Measurements from ENCODE around the gene MTMR10. TPM values are rescaled to one million over a fixed set of nuclear protein-coding genes. Genes with fewer than 3 reads are reported as not detected.

The MTMR10 gene
- total and polyA plus RNA-seq, 2 donors (not counting 1 experiment from before 2014, with no cell fraction given), result 17.3 to 44.6 TPM

DNA sequence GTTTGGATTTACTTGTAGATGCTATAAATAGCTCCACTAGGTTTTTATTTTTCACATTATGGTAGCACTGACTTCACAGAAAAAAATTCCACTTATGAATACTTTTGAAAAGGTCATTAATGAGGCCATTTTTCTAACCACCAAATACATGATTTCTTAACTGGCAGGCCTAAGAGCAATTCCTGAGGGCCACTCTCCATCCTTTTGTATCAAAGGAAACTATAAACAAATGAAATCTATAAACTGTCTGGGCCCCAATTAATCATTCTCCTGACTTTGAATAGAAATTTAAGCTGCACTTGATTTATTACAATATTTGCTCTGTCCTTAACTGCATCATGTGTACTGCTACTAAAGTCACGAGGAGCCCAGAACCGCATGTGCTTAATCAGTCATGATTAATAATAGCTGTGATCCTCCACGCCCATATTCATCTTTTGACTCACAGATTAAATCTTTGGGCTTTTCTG lies 25.1 kb upstream of the MTMR10 start:
- H3K4me2 ChIP-seq (ENCODE audit: extremely low read depth, insufficient read depth, low read length), result no peak overlapping the region
- H4K20me1 ChIP-seq (ENCODE audit: control insufficient read depth, extremely low read depth, insufficient read depth, low read length), result no peaks in the 10 kb centered on the region
- no peak overlapping the region for H3K27ac ChIP-seq (ENCODE audit: insufficient read depth, low read length)
- H3K27me3 ChIP-seq (ENCODE audit: control insufficient read depth, insufficient read depth, low read length), result no peaks in the 10 kb centered on the region
- no peak for TF ChIP-seq EZH2 (IDR thresholded peaks at IDR 0.05; ENCODE audit: low read length, missing control alignments)
- TF ChIP-seq, protein P1, sequence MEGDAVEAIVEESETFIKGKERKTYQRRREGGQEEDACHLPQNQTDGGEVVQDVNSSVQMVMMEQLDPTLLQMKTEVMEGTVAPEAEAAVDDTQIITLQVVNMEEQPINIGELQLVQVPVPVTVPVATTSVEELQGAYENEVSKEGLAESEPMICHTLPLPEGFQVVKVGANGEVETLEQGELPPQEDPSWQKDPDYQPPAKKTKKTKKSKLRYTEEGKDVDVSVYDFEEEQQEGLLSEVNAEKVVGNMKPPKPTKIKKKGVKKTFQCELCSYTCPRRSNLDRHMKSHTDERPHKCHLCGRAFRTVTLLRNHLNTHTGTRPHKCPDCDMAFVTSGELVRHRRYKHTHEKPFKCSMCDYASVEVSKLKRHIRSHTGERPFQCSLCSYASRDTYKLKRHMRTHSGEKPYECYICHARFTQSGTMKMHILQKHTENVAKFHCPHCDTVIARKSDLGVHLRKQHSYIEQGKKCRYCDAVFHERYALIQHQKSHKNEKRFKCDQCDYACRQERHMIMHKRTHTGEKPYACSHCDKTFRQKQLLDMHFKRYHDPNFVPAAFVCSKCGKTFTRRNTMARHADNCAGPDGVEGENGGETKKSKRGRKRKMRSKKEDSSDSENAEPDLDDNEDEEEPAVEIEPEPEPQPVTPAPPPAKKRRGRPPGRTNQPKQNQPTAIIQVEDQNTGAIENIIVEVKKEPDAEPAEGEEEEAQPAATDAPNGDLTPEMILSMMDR (conservative IDR thresholded peaks at IDR 0.05 in 1 of 2, IDR thresholded peaks at IDR 0.05 in 1 of 2; ENCODE audit: low read depth in 1 of 2, low read length in 2 of 2), result no peak
- H2AFZ ChIP-seq (ENCODE audit: low read length), result no peak overlapping the region
- H3K36me3 ChIP-seq (ENCODE audit: control insufficient read depth, insufficient read depth, low read length), result no peaks in the 10 kb centered on the region
- H3K9me3 ChIP-seq (ENCODE audit: control insufficient read depth, insufficient read depth, low read depth, low read length), result no peaks in the 10 kb centered on the region
- H3K9ac ChIP-seq (ENCODE audit: insufficient read depth, low read length), result no peak overlapping the region
- H3K4me3 ChIP-seq (replicated peaks in 1 of 4; ENCODE audit: control extremely low read depth in 1 of 4, insufficient read depth in 1 of 4, low read depth in 3 of 4, low read length in 4 of 4), result no peak overlapping the region
- no peaks in the 10 kb centered on the region for H3K79me2 ChIP-seq (ENCODE audit: control insufficient read depth, insufficient read depth, low read length)
- H3K4me1 ChIP-seq (ENCODE audit: control insufficient read depth, extremely low read depth, insufficient read depth, low read length), result peaks cover 2% of the 10 kb centered on the region
- peak; percentile 64 to 89 for DNase-seq (ENCODE audit: low read depth in 2 of 2)

GRCh38 chr15:31014608-31014925 lies 23.1 kb upstream of the MTMR10 start:
- H3K4me1 ChIP-seq (ENCODE audit: control insufficient read depth, extremely low read depth, insufficient read depth, low read length), result peaks cover 2% of the 10 kb centered on the region
- H4K20me1 ChIP-seq (ENCODE audit: control insufficient read depth, extremely low read depth, insufficient read depth, low read length), result no peaks in the 10 kb centered on the region
- TF ChIP-seq, protein P1 (conservative IDR thresholded peaks at IDR 0.05 in 1 of 2, IDR thresholded peaks at IDR 0.05 in 1 of 2; ENCODE audit: low read depth in 1 of 2, low read length in 2 of 2), result no peak
- TF ChIP-seq EZH2 (IDR thresholded peaks at IDR 0.05; ENCODE audit: low read length, missing control alignments), result no peak
- no peak overlapping the region for H3K9ac ChIP-seq (ENCODE audit: insufficient read depth, low read length)
- H3K27ac ChIP-seq (ENCODE audit: insufficient read depth, low read length), result no peak overlapping the region
- H3K27me3 ChIP-seq (ENCODE audit: control insufficient read depth, insufficient read depth, low read length), result no peaks in the 10 kb centered on the region
- H3K4me2 ChIP-seq (ENCODE audit: extremely low read depth, insufficient read depth, low read length), result no peak overlapping the region
- H2AFZ ChIP-seq (ENCODE audit: low read length), result no peak overlapping the region
- DNase-seq (ENCODE audit: low read depth in 2 of 2), result no peak
- no peaks in the 10 kb centered on the region for H3K9me3 ChIP-seq (ENCODE audit: control insufficient read depth, insufficient read depth, low read depth, low read length)
- H3K36me3 ChIP-seq (ENCODE audit: control insufficient read depth, insufficient read depth, low read length), result no peaks in the 10 kb centered on the region
- H3K4me3 ChIP-seq (replicated peaks in 1 of 4; ENCODE audit: control extremely low read depth in 1 of 4, insufficient read depth in 1 of 4, low read depth in 3 of 4, low read length in 4 of 4), result no peak overlapping the region
- H3K79me2 ChIP-seq (ENCODE audit: control insufficient read depth, insufficient read depth, low read length), result no peaks in the 10 kb centered on the region

GRCh38 chr15:31013863-31014607 lies 22.6 kb upstream of the MTMR10 start:
- Histone ChIP-seq H3K4me1 (ENCODE audit: control insufficient read depth, extremely low read depth, insufficient read depth, low read length) (peaks cover 2% of the 10 kb centered on the region), H3K79me2 (ENCODE audit: control insufficient read depth, insufficient read depth, low read length) (no peaks in the 10 kb centered on the region), H4K20me1 (ENCODE audit: control insufficient read depth, extremely low read depth, insufficient read depth, low read length) (no peaks in the 10 kb centered on the region), H2AFZ (ENCODE audit: low read length) (no peak overlapping the region), H3K36me3 (ENCODE audit: control insufficient read depth, insufficient read depth, low read length) (no peaks in the 10 kb centered on the region), H3K4me3 (replicated peaks in 1 of 4; ENCODE audit: control extremely low read depth in 1 of 4, insufficient read depth in 1 of 4, low read depth in 3 of 4, low read length in 4 of 4) (no peak overlapping the region), H3K27ac (ENCODE audit: insufficient read depth, low read length) (no peak overlapping the region), H3K4me2 (ENCODE audit: extremely low read depth, insufficient read depth, low read length) (no peak overlapping the region), H3K27me3 (ENCODE audit: control insufficient read depth, insufficient read depth, low read length) (no peaks in the 10 kb centered on the region), H3K9ac (ENCODE audit: insufficient read depth, low read length) (no peak overlapping the region), H3K9me3 (ENCODE audit: control insufficient read depth, insufficient read depth, low read depth, low read length) (no peaks in the 10 kb centered on the region)
- no peak for DNase-seq (ENCODE audit: low read depth in 2 of 2)
- no peak for TF ChIP-seq EZH2 (IDR thresholded peaks at IDR 0.05; ENCODE audit: low read length, missing control alignments)
- TF ChIP-seq, protein P1 (conservative IDR thresholded peaks at IDR 0.05 in 1 of 2, IDR thresholded peaks at IDR 0.05 in 1 of 2; ENCODE audit: low read depth in 1 of 2, low read length in 2 of 2), result no peak
